ENCODE data around the gene ZNF593OS.

The ZNF593OS gene

GRCh38 chr1:26145041-26145959 is 26.3 kb downstream of the ZNF593OS start:
- no peaks in the 10 kb centered on the region for H3K9me2 ChIP-seq (ENCODE audit: low read depth, low read length)
- H3K4me3 ChIP-seq (ENCODE audit: low read depth, low read length, poor library complexity, severe bottlenecking), result no peak overlapping the region
- peaks cover 9% of the 10 kb centered on the region; the same call in 1 of the 2 replicates for H3K27me3 ChIP-seq (ENCODE audit: insufficient read depth, low read length)
- H4K20me1 ChIP-seq (ENCODE audit: insufficient read depth, low read length), result no peaks in the 10 kb centered on the region
- H3K9ac ChIP-seq (ENCODE audit: low read length), result no peak overlapping the region
- H3K27ac ChIP-seq (ENCODE audit: low read depth, low read length, poor library complexity, severe bottlenecking), result no peak overlapping the region
- H3K4me1 ChIP-seq (ENCODE audit: insufficient read depth, low read length, severe bottlenecking), result no peaks in the 10 kb centered on the region
- H3K79me2 ChIP-seq (ENCODE audit: insufficient read depth, low read length), result no peaks in the 10 kb centered on the region
- H3F3A ChIP-seq (ENCODE audit: insufficient read depth, low read length), result no peaks in the 10 kb centered on the region
- H3K36me3 ChIP-seq (ENCODE audit: insufficient read depth, low read length), result no peaks in the 10 kb centered on the region
- no peak overlapping the region for H2AFZ ChIP-seq (ENCODE audit: low read length)
- no peak overlapping the region for H3K4me2 ChIP-seq (ENCODE audit: low read length)
- no peaks in the 10 kb centered on the region for H3K9me3 ChIP-seq (ENCODE audit: low read length)
- TF ChIP-seq EZH2 (IDR thresholded peaks at IDR 0.05; ENCODE audit: borderline replicate concordance, low read length), result no peak
- peak; percentile 85 for TF ChIP-seq CTCF (IDR thresholded peaks at IDR 0.05; ENCODE audit: low read length)

GRCh38 chr1:26142159-26142558 is 29.5 kb downstream of the ZNF593OS start:
- Histone ChIP-seq H3K27me3 (ENCODE audit: insufficient read depth, low read length) (no peaks in the 10 kb centered on the region), H3K4me2 (ENCODE audit: low read length) (no peak overlapping the region)

GRCh38 chr1:26138974-26139558 is 32.6 kb downstream of the ZNF593OS start:
- H3K4me3 ChIP-seq (ENCODE audit: low read depth, low read length, poor library complexity, severe bottlenecking), result no peak overlapping the region
- no peaks in the 10 kb centered on the region for H3K4me1 ChIP-seq (ENCODE audit: insufficient read depth, low read length, severe bottlenecking)
- H3K9me2 ChIP-seq (ENCODE audit: low read depth, low read length), result no peaks in the 10 kb centered on the region
- H3K4me2 ChIP-seq (ENCODE audit: low read length), result no peak overlapping the region
- no peak overlapping the region for H3K9ac ChIP-seq (ENCODE audit: low read length)
- no peaks in the 10 kb centered on the region for H3K27me3 ChIP-seq (ENCODE audit: insufficient read depth, low read length)
- H2AFZ ChIP-seq (ENCODE audit: low read length), result no peak overlapping the region
- no peaks in the 10 kb centered on the region for H4K20me1 ChIP-seq (ENCODE audit: insufficient read depth, low read length)
- no peaks in the 10 kb centered on the region for H3K79me2 ChIP-seq (ENCODE audit: insufficient read depth, low read length)
- H3K27ac ChIP-seq (ENCODE audit: low read depth, low read length, poor library complexity, severe bottlenecking), result no peak overlapping the region
- no peak for TF ChIP-seq EZH2 (IDR thresholded peaks at IDR 0.05; ENCODE audit: borderline replicate concordance, low read length)
- peaks cover 5% of the 10 kb centered on the region; the same call in 1 of the 2 replicates for H3K9me3 ChIP-seq (ENCODE audit: low read length)
- H3K36me3 ChIP-seq (ENCODE audit: insufficient read depth, low read length), result no peaks in the 10 kb centered on the region; the same call in 1 of the 2 replicates
- no peaks in the 10 kb centered on the region for H3F3A ChIP-seq (ENCODE audit: insufficient read depth, low read length)

More at GRCh38 chr1:26142159-26142558, 29.5 kb downstream of the ZNF593OS start:
- H3K79me2 ChIP-seq (ENCODE audit: insufficient read depth, low read length), result no peaks in the 10 kb centered on the region
- no peak overlapping the region for H3K4me3 ChIP-seq (ENCODE audit: low read depth, low read length, poor library complexity, severe bottlenecking)
- no peak overlapping the region for H3K27ac ChIP-seq (ENCODE audit: low read depth, low read length, poor library complexity, severe bottlenecking)
- no peaks in the 10 kb centered on the region for H3K4me1 ChIP-seq (ENCODE audit: insufficient read depth, low read length, severe bottlenecking)
- H4K20me1 ChIP-seq (ENCODE audit: insufficient read depth, low read length), result no peaks in the 10 kb centered on the region
- no peak overlapping the region for H2AFZ ChIP-seq (ENCODE audit: low read length)
- H3K9ac ChIP-seq (ENCODE audit: low read length), result no peak overlapping the region
- no peaks in the 10 kb centered on the region for H3K36me3 ChIP-seq (ENCODE audit: insufficient read depth, low read length)
- no peaks in the 10 kb centered on the region for H3K9me3 ChIP-seq (ENCODE audit: low read length)
- no peaks in the 10 kb centered on the region for H3F3A ChIP-seq (ENCODE audit: insufficient read depth, low read length)
- TF ChIP-seq CTCF (IDR thresholded peaks at IDR 0.05; ENCODE audit: low read length) (no peak), EZH2 (IDR thresholded peaks at IDR 0.05; ENCODE audit: borderline replicate concordance, low read length) (no peak)
- H3K9me2 ChIP-seq (ENCODE audit: low read depth, low read length), result no peaks in the 10 kb centered on the region
